ENCODE data around the gene ABCD3.

GRCh38 chr1:94433866-94434265 is 15.7 kb downstream of the ABCD3 start:
- TF ChIP-seq OSR2 (tag by site-specific recombination; IDR thresholded peaks at IDR 0.05) = no peak
- no peak for TF ChIP-seq CTCF (tag by site-specific recombination; IDR thresholded peaks at IDR 0.05)
- no peak for TF ChIP-seq REST (tag by site-specific recombination; IDR thresholded peaks at IDR 0.05)
- no peak for TF ChIP-seq ZNF514 (tag by site-specific recombination; IDR thresholded peaks at IDR 0.05)
- TF ChIP-seq ZNF175 (tag by site-specific recombination; IDR thresholded peaks at IDR 0.05) = no peak
- no peak for TF ChIP-seq SETDB1 (IDR thresholded peaks at IDR 0.05; ENCODE audit: insufficient read length, low read length)
- no peak for TF ChIP-seq ZNF548 (tag by site-specific recombination; IDR thresholded peaks at IDR 0.05)
- TF ChIP-seq ZNF488 (tag by site-specific recombination; IDR thresholded peaks at IDR 0.05) = no peak
- no peak for TF ChIP-seq ZNF521 (tag by site-specific recombination; IDR thresholded peaks at IDR 0.05)
- TF ChIP-seq IKZF3 (tag by site-specific recombination; IDR thresholded peaks at IDR 0.05) = no peak
- TF ChIP-seq ZXDB (tag by site-specific recombination; IDR thresholded peaks at IDR 0.05) = no peak
